SK-N-SH treated with all-trans-retinoic acid at 6 μM for 48 hours (cell line): ENCODE measurements around the gene ARHGEF38.

Experiments used
- ATAC-seq: fragments of 200-7000 bp; cut with Tn5 transposase; 3 replicates; pipeline ENCODE4 v1.9.1; 2020; ENCODE audit warnings: mild to moderate bottlenecking, moderate library complexity
- ARNTL ChIP-seq: fragments of 450-650 bp; formaldehyde crosslinking; IDR thresholded peaks from 2 replicates; pipeline ENCODE4 v1.5.0; 2020; ENCODE audit warnings: low read depth, mild to moderate bottlenecking, moderate library complexity, borderline replicate concordance
- BACH2 ChIP-seq: fragments of 250-450 bp; sonication (Bioruptor Pico); IDR thresholded peaks from 2 replicates; pipeline ENCODE4 v1.9.0; 2021; ENCODE audit warnings: mild to moderate bottlenecking, borderline replicate concordance
- CREB5 ChIP-seq: fragments of 250-450 bp; sonication (Bioruptor Pico); IDR thresholded peaks from 2 replicates; pipeline ENCODE4 v1.5.1; 2020; ENCODE audit warnings: low read depth, mild to moderate bottlenecking, moderate library complexity
- CSDC2 ChIP-seq: fragments of 250-450 bp; sonication (Bioruptor Pico); IDR thresholded peaks from 2 replicates; pipeline ENCODE4 v1.5.0; 2020; ENCODE audit warnings: mild to moderate bottlenecking, moderate library complexity
- CSRNP3 ChIP-seq: fragments of 250-450 bp; sonication (Bioruptor Pico); IDR thresholded peaks from 2 replicates; pipeline ENCODE4 v1.5.1; 2021; ENCODE audit warnings: mild to moderate bottlenecking, moderate library complexity
- ESRRG ChIP-seq: fragments of 250-450 bp; sonication (Bioruptor Pico); IDR thresholded peaks from 2 replicates; pipeline ENCODE4 v1.6.1; 2021; ENCODE audit warnings: mild to moderate bottlenecking
- GLIS3 ChIP-seq: fragments of 250-450 bp; sonication (Bioruptor Pico); IDR thresholded peaks from 2 replicates; pipeline ENCODE4 v1.5.0; 2020; ENCODE audit warnings: mild to moderate bottlenecking, moderate library complexity
- ISL1 ChIP-seq: fragments of 250-450 bp; sonication (Bioruptor Pico); IDR thresholded peaks from 2 replicates; pipeline ENCODE4 v2.1.2; 2022; ENCODE audit warnings: mild to moderate bottlenecking, moderate library complexity
- OSR1 ChIP-seq: fragments of 250-450 bp; sonication (Bioruptor Pico); IDR thresholded peaks from 2 replicates; pipeline ENCODE4 v1.8.0; 2022; ENCODE audit warnings: moderate library complexity, mild to moderate bottlenecking, inconsistent platforms
- PATZ1 ChIP-seq: fragments of 250-450 bp; sonication (Bioruptor Pico); IDR thresholded peaks from 2 replicates; pipeline ENCODE4 v1.8.0; 2020; ENCODE audit warnings: mild to moderate bottlenecking, moderate library complexity, borderline replicate concordance
- POU6F1 ChIP-seq: fragments of 250-450 bp; sonication (Bioruptor Pico); IDR thresholded peaks from 2 replicates; pipeline ENCODE4 v1.8.0; 2021; ENCODE audit warnings: low read depth, mild to moderate bottlenecking, moderate library complexity, borderline replicate concordance
- PPARA ChIP-seq: fragments of 250-450 bp; sonication (Bioruptor Pico); IDR thresholded peaks from 2 replicates; pipeline ENCODE4 v1.5.0; 2020; ENCODE audit warnings: mild to moderate bottlenecking, borderline replicate concordance
- SNAI2 ChIP-seq: fragments of 250-450 bp; sonication (Bioruptor Pico); IDR thresholded peaks from 2 replicates; pipeline ENCODE4 v1.5.0; 2020; ENCODE audit warnings: mild to moderate bottlenecking, moderate library complexity
- TCF4 ChIP-seq: fragments of 250-450 bp; sonication (Bioruptor Pico); IDR thresholded peaks from 2 replicates; pipeline ENCODE4 v1.8.0; 2021; ENCODE audit warnings: mild to moderate bottlenecking, moderate library complexity, borderline replicate concordance
- TOX ChIP-seq: fragments of 250-450 bp; sonication (Bioruptor Pico); IDR thresholded peaks from 2 replicates; pipeline ENCODE4 v1.8.0; 2021; ENCODE audit warnings: mild to moderate bottlenecking, moderate library complexity, borderline replicate concordance
- TSHZ2 ChIP-seq: fragments of 250-450 bp; sonication (Bioruptor Pico); IDR thresholded peaks from 2 replicates; pipeline ENCODE4 v1.5.0; 2020; ENCODE audit warnings: mild to moderate bottlenecking, moderate library complexity
- ZC3H10 ChIP-seq: fragments of 250-450 bp; sonication (Bioruptor Pico); IDR thresholded peaks from 2 replicates; pipeline ENCODE4 v1.5.1; 2021; ENCODE audit warnings: mild to moderate bottlenecking, moderate library complexity
- ZFP3 ChIP-seq: fragments of 250-450 bp; sonication (Bioruptor Pico); IDR thresholded peaks from 2 replicates; pipeline ENCODE4 v1.5.0; 2020; ENCODE audit warnings: mild to moderate bottlenecking, moderate library complexity
- ZFP30 ChIP-seq: fragments of 450-650 bp; formaldehyde crosslinking; IDR thresholded peaks from 2 replicates; pipeline ENCODE4 v1.5.0; 2022; ENCODE audit warnings: mild to moderate bottlenecking, moderate library complexity
- ZNF565 ChIP-seq: fragments of 450-650 bp; formaldehyde crosslinking; conservative IDR thresholded peaks from 2 replicates; pipeline ENCODE4 v1.5.0; 2020; ENCODE audit warnings: low read depth, mild to moderate bottlenecking, moderate library complexity
- ZNF70 ChIP-seq: fragments of 450-650 bp; formaldehyde crosslinking; IDR thresholded peaks from 2 replicates; pipeline ENCODE4 v1.5.0; 2020; ENCODE audit warnings: mild to moderate bottlenecking, moderate library complexity
- ZNF8 ChIP-seq: fragments of 450-650 bp; formaldehyde crosslinking; IDR thresholded peaks from 2 replicates; pipeline ENCODE4 v1.5.0; 2020; ENCODE audit warnings: mild to moderate bottlenecking, moderate library complexity

Gene ARHGEF38

GRCh38 chr4:105644257-105644656 lies 91.8 kb downstream of the ARHGEF38 start:
- no peak for ATAC-seq

GRCh38 chr4:105645440-105645839 lies 93.0 kb downstream of the ARHGEF38 start:
- no peak for TF ChIP-seq TOX (CRISPR knock-in tag)
- TF ChIP-seq PPARA (CRISPR knock-in tag): no peak
- no peak for TF ChIP-seq TCF4 (CRISPR knock-in tag)
- TF ChIP-seq OSR1 (CRISPR knock-in tag): no peak
- no peak for TF ChIP-seq CREB5
- no peak for TF ChIP-seq ESRRG (CRISPR knock-in tag)
- no peak for TF ChIP-seq ZC3H10 (CRISPR knock-in tag)
- TF ChIP-seq ARNTL (CRISPR knock-in tag): no peak
- TF ChIP-seq ZFP3 (CRISPR knock-in tag): no peak
- TF ChIP-seq, all 23 proteins: peak for 0

More at GRCh38 chr4:105644257-105644656, 91.8 kb downstream of the ARHGEF38 start:
- TF ChIP-seq ZNF70 (no peak), PPARA (CRISPR knock-in tag) (no peak), PATZ1 (CRISPR knock-in tag) (no peak), ZC3H10 (CRISPR knock-in tag) (no peak), SNAI2 (CRISPR knock-in tag) (no peak), BACH2 (CRISPR knock-in tag) (no peak), ZNF565 (CRISPR knock-in tag) (no peak), GLIS3 (CRISPR knock-in tag) (no peak), ESRRG (CRISPR knock-in tag) (no peak), TOX (CRISPR knock-in tag) (no peak), ZNF8 (CRISPR knock-in tag) (no peak), ARNTL (CRISPR knock-in tag) (no peak), CREB5 (no peak), ISL1 (CRISPR knock-in tag) (no peak), CSDC2 (no peak), ZFP30 (no peak), OSR1 (CRISPR knock-in tag) (no peak), TCF4 (CRISPR knock-in tag) (no peak)
- TF ChIP-seq, all 23 proteins: peak for 0

GRCh38 chr4:105650190-105650589 lies 97.8 kb downstream of the ARHGEF38 start:
- ATAC-seq: no peak
- TF ChIP-seq CREB5 (no peak), ZNF565 (CRISPR knock-in tag) (no peak), ZNF70 (no peak), ZC3H10 (CRISPR knock-in tag) (no peak), SNAI2 (CRISPR knock-in tag) (no peak), ZFP3 (CRISPR knock-in tag) (no peak), PPARA (CRISPR knock-in tag) (no peak), TSHZ2 (CRISPR knock-in tag) (no peak), CSRNP3 (no peak), ZNF8 (CRISPR knock-in tag) (no peak), PATZ1 (CRISPR knock-in tag) (no peak), ZFP30 (no peak), ISL1 (CRISPR knock-in tag) (no peak), TCF4 (CRISPR knock-in tag) (no peak), ARNTL (CRISPR knock-in tag) (no peak), BACH2 (CRISPR knock-in tag) (no peak), GLIS3 (CRISPR knock-in tag) (no peak), POU6F1 (CRISPR knock-in tag) (no peak)

More at GRCh38 chr4:105645440-105645839, 93.0 kb downstream of the ARHGEF38 start:
- no peak for ATAC-seq
